Activated CD4-positive, alpha-beta T cell treated with anti-CD3 and anti-CD28 coated beads for 36 hours (primary cell): ENCODE results near the gene BIRC3. TPM values are rescaled to one million over a fixed set of nuclear protein-coding genes. Genes with fewer than 3 reads are reported as not detected.
A peak's percentile ranks its signal among the peaks of the same experiment; 100 is the strongest.

Experiments used
- ATAC-seq: fragments of 200-7000 bp; cut with Tn5 transposase; one replicate; pipeline ENCODE4 v1.10.0; 2021; ENCODE audit warnings: mild to moderate bottlenecking, moderate library complexity
- CTCF ChIA-PET: fragments of 350-600 bp; sonication (Branson Sonifier 250); formaldehyde crosslinking; loops from one replicate; lab custom pipeline; 2021; ENCODE audit warnings: antibody characterized with exemption; lab: Charles Lee
- POLR2A ChIA-PET: fragments of 350-600 bp; sonication (Branson Sonifier 250); formaldehyde crosslinking; loops from one replicate; lab custom pipeline; 2021; ENCODE audit warnings: antibody characterized with exemption, inconsistent platforms; lab: Charles Lee
- DNase-seq: peaks from one replicate; pipeline ENCODE4 v3.0.0-alpha.2; 2020
- H3K27ac Mint-ChIP-seq: one replicate; pipeline ENCODE4 v1.8.0; 2021; ENCODE audit warnings: mixed read lengths
- H3K27me3 Mint-ChIP-seq: one replicate; pipeline ENCODE4 v1.8.0; 2021; ENCODE audit warnings: mixed read lengths
- H3K36me3 Mint-ChIP-seq: one replicate; pipeline ENCODE4 v1.8.0; 2021; ENCODE audit warnings: low read depth, mixed read lengths
- H3K4me1 Mint-ChIP-seq: one replicate; pipeline ENCODE4 v1.8.0; 2021; ENCODE audit warnings: mixed read lengths
- H3K4me3 Mint-ChIP-seq: one replicate; pipeline ENCODE4 v1.8.0; 2021; ENCODE audit warnings: mild to moderate bottlenecking, moderate library complexity, mixed read lengths
- H3K9me3 Mint-ChIP-seq: one replicate; pipeline ENCODE4 v1.8.0; 2021; ENCODE audit warnings: low read depth, mixed read lengths
- intact Hi-C, 2 experiments: fragments of 100-400 bp; cut with DNase I in 1 of 2; cut with micrococcal nuclease in 1 of 2; formaldehyde crosslinking; loops; one replicate each; pipeline versions ENCODE4 v1.14.2 to v1.15.1; 2022 to 2024; cut with DNase I, micrococcal nuclease
- total RNA-seq, 2 experiments: library from RNA; stranded (reverse); gene quantifications; one replicate each; pipeline ENCODE4 v1.2.3, GENCODE V29; 2021

BIRC3 gene
- total RNA-seq, 2 experiments from 2014 or later, result 99.2 to 109 TPM

GRCh38 chr11:102345904-102346303, 28.6 kb downstream of the BIRC3 start:
- no peaks in the 10 kb centered on the region for H3K9me3 Mint-ChIP-seq
- peak overlapping the region; percentile 99 for H3K27ac Mint-ChIP-seq
- H3K4me1 Mint-ChIP-seq, result peaks cover 39% of the 10 kb centered on the region
- ChIA-PET POLR2A (interaction anchor here (0.5 to 0.8 kb wide), 2 partner anchors 106 to 343 kb away, joined by 3 to 5 read pairs; no protein-coding TSS in a partner anchor), CTCF (interaction anchor here (0.8 to 5.4 kb wide), 13 partner anchors 11 to 279 kb away, joined by 3 to 67 read pairs (median 4); partner anchors contain the start of gene MMP20)
- H3K36me3 Mint-ChIP-seq, result peaks cover 21% of the 10 kb centered on the region
- DNase-seq (no peak), ATAC-seq (no peak)
- intact Hi-C loops, result loop anchor here (1.0 to 5.0 kb wide), 6 partner anchors 39 to 431 kb away; partner anchors contain the start of genes CEP126 (in 1 of the 2) and TMEM123 (in 1 of the 2)
- H3K27me3 Mint-ChIP-seq, result no peaks in the 10 kb centered on the region
- peak overlapping the region; percentile 94 for H3K4me3 Mint-ChIP-seq

GRCh38 chr11:102346456-102346747, 29.1 kb downstream of the BIRC3 start:
- Mint-ChIP-seq H3K27me3 (no peaks in the 10 kb centered on the region), H3K4me1 (peaks cover 39% of the 10 kb centered on the region), H3K36me3 (peaks cover 23% of the 10 kb centered on the region), H3K4me3 (peak overlapping the region; percentile 94), H3K27ac (peak overlapping the region; percentile 99), H3K9me3 (no peaks in the 10 kb centered on the region)
- CTCF ChIA-PET, result interaction anchor here (0.8 to 3.1 kb wide), 3 partner anchors 11 to 172 kb away, joined by 3 to 11 read pairs (median 3); no protein-coding TSS in a partner anchor
- no peak for ATAC-seq
- POLR2A ChIA-PET, result interaction anchor here (0.5 kb wide), 1 partner anchor 343 kb away, joined by 5 read pairs; no protein-coding TSS in a partner anchor
- DNase-seq, result no peak
- intact Hi-C loops, result loop anchor here (1.0 to 5.0 kb wide), 5 partner anchors 39 to 432 kb away; partner anchors contain the start of genes CEP126 (in 1 of the 2) and TMEM123 (in 1 of the 2)

- Mint-ChIP-seq H3K4me3 (peak within 1 kb of the TSS; percentile 94), H3K4me1 (peaks cover 40% of the 10 kb centered on the region), H3K27me3 (no peaks in the 10 kb centered on the region), H3K27ac (peak within 1 kb of the TSS; percentile 99), H3K36me3 (peaks cover 28% of the 10 kb centered on the region), H3K9me3 (no peaks in the 10 kb centered on the region)
- ChIA-PET POLR2A (no interaction called here), CTCF (interaction anchor here (0.6 to 4.5 kb wide), 5 partner anchors 11 to 170 kb away, joined by 3 to 34 read pairs (median 3); no protein-coding TSS in a partner anchor)
- ATAC-seq (peak; percentile 89), DNase-seq (peak; percentile 98)
- intact Hi-C loops, result loop anchor here (1.0 to 5.0 kb wide), 9 partner anchors 30 to 432 kb away; partner anchors contain the start of genes BIRC3 (in 2 of the 2), TMEM123 (in 2 of the 2) and CEP126 (in 1 of the 2)
Observed at GRCh38 chr11:102346748-102347461, 29.6 kb downstream of the BIRC3 start, which contains the start of gene BIRC2. Gene BIRC2, plus strand, starts transcription at chr11:102347214. Its CDS starts 2,641 bp downstream, at chr11:102349855.

GRCh38 chr11:102347462-102348370, 30.4 kb downstream of the BIRC3 start:
- Mint-ChIP-seq H3K4me3 (peak overlapping the region; percentile 94), H3K27ac (peak overlapping the region; percentile 99), H3K27me3 (no peaks in the 10 kb centered on the region), H3K36me3 (peaks cover 34% of the 10 kb centered on the region), H3K4me1 (peaks cover 39% of the 10 kb centered on the region), H3K9me3 (no peaks in the 10 kb centered on the region)
- intact Hi-C loops, result loop anchor here (1.0 to 5.0 kb wide), 10 partner anchors 15 to 433 kb away; partner anchors contain the start of genes BIRC3 (in 2 of the 2), TMEM123 (in 2 of the 2) and CEP126 (in 1 of the 2)
- ATAC-seq (peak; percentile 17), DNase-seq (peak; percentile 32)
- ChIA-PET POLR2A (no interaction called here), CTCF (interaction anchor here (0.6 to 4.5 kb wide), 4 partner anchors 8 to 170 kb away, joined by 3 to 34 read pairs (median 4); no protein-coding TSS in a partner anchor)

- peaks cover 77% of the 10 kb centered on the region for H3K36me3 Mint-ChIP-seq
- ChIA-PET CTCF (interaction anchor here (0.8 kb wide), 1 partner anchor 62 kb away, joined by 3 read pairs; no protein-coding TSS in a partner anchor), POLR2A (no interaction called here)
- H3K27me3 Mint-ChIP-seq, result no peaks in the 10 kb centered on the region
- H3K4me3 Mint-ChIP-seq, result no peak overlapping the region
- ATAC-seq, result no peak
- DNase-seq, result no peak
- H3K27ac Mint-ChIP-seq, result peak overlapping the region; percentile 52
- peaks cover 40% of the 10 kb centered on the region for H3K4me1 Mint-ChIP-seq
- intact Hi-C loops, result loop anchor here in 1 of 2 experiments (5.0 kb wide), 1 partner anchor 35 kb away; no protein-coding TSS in a partner anchor
- H3K9me3 Mint-ChIP-seq, result peaks cover 13% of the 10 kb centered on the region
Observed at GRCh38 chr11:102357116-102357515, 39.8 kb downstream of the BIRC3 start.

- Mint-ChIP-seq H3K27me3 (no peaks in the 10 kb centered on the region), H3K9me3 (peaks cover 13% of the 10 kb centered on the region), H3K4me1 (peaks cover 44% of the 10 kb centered on the region), H3K4me3 (no peak overlapping the region), H3K27ac (no peak overlapping the region), H3K36me3 (peaks cover 77% of the 10 kb centered on the region)
- ChIA-PET POLR2A (no interaction called here), CTCF (interaction anchor here (0.6 to 4.9 kb wide), 8 partner anchors 10 to 307 kb away, joined by 3 to 34 read pairs (median 4); no protein-coding TSS in a partner anchor)
- DNase-seq, result no peak
- intact Hi-C loops, result loop anchor here in 1 of 2 experiments (5.0 kb wide), 1 partner anchor 33 kb away; no protein-coding TSS in a partner anchor
- ATAC-seq, result no peak
Observed at GRCh38 chr11:102359372-102359771, 42.1 kb downstream of the BIRC3 start.

GRCh38 chr11:102360681-102361080, 43.4 kb downstream of the BIRC3 start:
- ChIA-PET POLR2A (no interaction called here), CTCF (interaction anchor here (0.6 to 4.9 kb wide), 7 partner anchors 11 to 570 kb away, joined by 3 to 34 read pairs (median 3); no protein-coding TSS in a partner anchor)
- peaks cover 76% of the 10 kb centered on the region for H3K36me3 Mint-ChIP-seq
- no peaks in the 10 kb centered on the region for H3K27me3 Mint-ChIP-seq
- no peak for ATAC-seq
- peak overlapping the region; percentile 69 for H3K27ac Mint-ChIP-seq
- intact Hi-C loops, result no loop called here
- no peak for DNase-seq
- peaks cover 42% of the 10 kb centered on the region for H3K4me1 Mint-ChIP-seq
- peaks cover 13% of the 10 kb centered on the region for H3K9me3 Mint-ChIP-seq
- H3K4me3 Mint-ChIP-seq, result no peak overlapping the region

- Mint-ChIP-seq H3K27ac (peak overlapping the region; percentile 75), H3K36me3 (peaks cover 77% of the 10 kb centered on the region), H3K27me3 (no peaks in the 10 kb centered on the region), H3K4me3 (no peak overlapping the region), H3K4me1 (peaks cover 42% of the 10 kb centered on the region), H3K9me3 (peaks cover 12% of the 10 kb centered on the region)
- intact Hi-C loops, result loop anchor here in 1 of 2 experiments (2.0 kb wide), 1 partner anchor 13 kb away; no protein-coding TSS in a partner anchor
- CTCF ChIA-PET, result interaction anchor here (0.7 to 4.9 kb wide), 5 partner anchors 12 to 85 kb away, joined by 3 to 34 read pairs (median 4); no protein-coding TSS in a partner anchor
- POLR2A ChIA-PET, result no interaction called here
- peak; percentile 33 for DNase-seq
- ATAC-seq, result peak; percentile 86
Observed at GRCh38 chr11:102361086-102362031, 44.1 kb downstream of the BIRC3 start.

GRCh38 chr11:102364991-102365390, 47.7 kb downstream of the BIRC3 start:
- H3K4me1 Mint-ChIP-seq, result peaks cover 42% of the 10 kb centered on the region
- intact Hi-C loops, result no loop called here

More at GRCh38 chr11:102364991-102365390, 47.7 kb downstream of the BIRC3 start:
- H3K9me3 Mint-ChIP-seq, result peaks cover 2% of the 10 kb centered on the region
- POLR2A ChIA-PET, result no interaction called here
- CTCF ChIA-PET, result interaction anchor here (0.9 to 2.5 kb wide), 4 partner anchors 12 to 131 kb away, joined by 3 to 18 read pairs (median 6); no protein-coding TSS in a partner anchor
- H3K36me3 Mint-ChIP-seq, result peaks cover 70% of the 10 kb centered on the region
- no peak overlapping the region for H3K27ac Mint-ChIP-seq
- DNase-seq (no peak), ATAC-seq (no peak)
- H3K27me3 Mint-ChIP-seq, result no peaks in the 10 kb centered on the region
- no peak overlapping the region for H3K4me3 Mint-ChIP-seq
